ENCODE results near the gene DLX5.

DLX5 gene

GRCh38 chr7:96998744-96999143 is 25.9 kb downstream of the DLX5 start:
- no peak for DNase-seq (ENCODE audit: insufficient read length, low spot score)
- no peak for FAIRE-seq
- TF ChIP-seq PAX5 (IDR thresholded peaks at IDR 0.05; ENCODE audit: insufficient read depth, low read length, severe bottlenecking) (no peak), SPI1 (IDR thresholded peaks at IDR 0.05; ENCODE audit: low read depth, low read length) (no peak), POLR2AphosphoS5 (IDR thresholded peaks at IDR 0.05; ENCODE audit: low read depth, low read length) (no peak), TAF1 (IDR thresholded peaks at IDR 0.05; ENCODE audit: low read depth, low read length) (no peak), POLR2A (IDR thresholded peaks at IDR 0.05; ENCODE audit: low read depth, low read length) (no peak), POU2F2 (IDR thresholded peaks at IDR 0.05; ENCODE audit: low read depth, low read length) (no peak)

GRCh38 chr7:96998333-96998732 is 26.3 kb downstream of the DLX5 start:
- FAIRE-seq (no peak), DNase-seq (ENCODE audit: insufficient read length, low spot score) (no peak)
- TF ChIP-seq POLR2AphosphoS5 (IDR thresholded peaks at IDR 0.05; ENCODE audit: low read depth, low read length): no peak
- no peak for TF ChIP-seq POU2F2 (IDR thresholded peaks at IDR 0.05; ENCODE audit: low read depth, low read length)
- TF ChIP-seq PAX5 (IDR thresholded peaks at IDR 0.05; ENCODE audit: insufficient read depth, low read length, severe bottlenecking): no peak
- no peak for TF ChIP-seq SPI1 (IDR thresholded peaks at IDR 0.05; ENCODE audit: low read depth, low read length)
- TF ChIP-seq POLR2A (IDR thresholded peaks at IDR 0.05; ENCODE audit: low read depth, low read length): no peak
- no peak for TF ChIP-seq TAF1 (IDR thresholded peaks at IDR 0.05; ENCODE audit: low read depth, low read length)

- TF ChIP-seq SPI1 (IDR thresholded peaks at IDR 0.05; ENCODE audit: low read depth, low read length): no peak
- no peak for TF ChIP-seq PAX5 (IDR thresholded peaks at IDR 0.05; ENCODE audit: insufficient read depth, low read length, severe bottlenecking)
- no peak for FAIRE-seq
- no peak for DNase-seq (ENCODE audit: insufficient read length, low spot score)
Measured at GRCh38 chr7:96997512-96998032, 27.1 kb downstream of the DLX5 start.

GRCh38 chr7:96996958-96997511 is 27.6 kb downstream of the DLX5 start:
- TF ChIP-seq PAX5 (IDR thresholded peaks at IDR 0.05; ENCODE audit: insufficient read depth, low read length, severe bottlenecking) (no peak), POLR2AphosphoS5 (IDR thresholded peaks at IDR 0.05; ENCODE audit: low read depth, low read length) (no peak), SPI1 (IDR thresholded peaks at IDR 0.05; ENCODE audit: low read depth, low read length) (no peak), POU2F2 (IDR thresholded peaks at IDR 0.05; ENCODE audit: low read depth, low read length) (no peak), TAF1 (IDR thresholded peaks at IDR 0.05; ENCODE audit: low read depth, low read length) (no peak), POLR2A (IDR thresholded peaks at IDR 0.05; ENCODE audit: low read depth, low read length) (no peak)
- DNase-seq (ENCODE audit: insufficient read length, low spot score) (no peak), FAIRE-seq (no peak)

GRCh38 chr7:96996111-96996957 is 28.3 kb downstream of the DLX5 start:
- FAIRE-seq (no peak), DNase-seq (ENCODE audit: insufficient read length, low spot score) (no peak)
- TF ChIP-seq POLR2AphosphoS5 (IDR thresholded peaks at IDR 0.05; ENCODE audit: low read depth, low read length) (no peak), PAX5 (IDR thresholded peaks at IDR 0.05; ENCODE audit: insufficient read depth, low read length, severe bottlenecking) (no peak), SPI1 (IDR thresholded peaks at IDR 0.05; ENCODE audit: low read depth, low read length) (no peak), POLR2A (IDR thresholded peaks at IDR 0.05; ENCODE audit: low read depth, low read length) (no peak), TAF1 (IDR thresholded peaks at IDR 0.05; ENCODE audit: low read depth, low read length) (no peak), POU2F2 (IDR thresholded peaks at IDR 0.05; ENCODE audit: low read depth, low read length) (no peak)

- no peak for FAIRE-seq
- no peak for DNase-seq (ENCODE audit: insufficient read length, low spot score)
- TF ChIP-seq POU2F2 (IDR thresholded peaks at IDR 0.05; ENCODE audit: low read depth, low read length): no peak
- no peak for TF ChIP-seq SPI1 (IDR thresholded peaks at IDR 0.05; ENCODE audit: low read depth, low read length)
- no peak for TF ChIP-seq POLR2A (IDR thresholded peaks at IDR 0.05; ENCODE audit: low read depth, low read length)
- TF ChIP-seq POLR2AphosphoS5 (IDR thresholded peaks at IDR 0.05; ENCODE audit: low read depth, low read length): no peak
- TF ChIP-seq PAX5 (IDR thresholded peaks at IDR 0.05; ENCODE audit: insufficient read depth, low read length, severe bottlenecking): no peak
- no peak for TF ChIP-seq TAF1 (IDR thresholded peaks at IDR 0.05; ENCODE audit: low read depth, low read length)
Measured at GRCh38 chr7:96995406-96996110, 29.1 kb downstream of the DLX5 start.

- no peak for FAIRE-seq
- TF ChIP-seq SPI1 (IDR thresholded peaks at IDR 0.05; ENCODE audit: low read depth, low read length) (no peak), POLR2A (IDR thresholded peaks at IDR 0.05; ENCODE audit: low read depth, low read length) (no peak), PAX5 (IDR thresholded peaks at IDR 0.05; ENCODE audit: insufficient read depth, low read length, severe bottlenecking) (no peak), POU2F2 (IDR thresholded peaks at IDR 0.05; ENCODE audit: low read depth, low read length) (no peak), TAF1 (IDR thresholded peaks at IDR 0.05; ENCODE audit: low read depth, low read length) (no peak), POLR2AphosphoS5 (IDR thresholded peaks at IDR 0.05; ENCODE audit: low read depth, low read length) (no peak)
Measured at GRCh38 chr7:96993980-96994379, 30.7 kb downstream of the DLX5 start.

GRCh38 chr7:96993094-96993865 is 31.4 kb downstream of the DLX5 start:
- TF ChIP-seq POU2F2 (IDR thresholded peaks at IDR 0.05; ENCODE audit: low read depth, low read length) (no peak), PAX5 (IDR thresholded peaks at IDR 0.05; ENCODE audit: insufficient read depth, low read length, severe bottlenecking) (no peak), SPI1 (IDR thresholded peaks at IDR 0.05; ENCODE audit: low read depth, low read length) (no peak), POLR2AphosphoS5 (IDR thresholded peaks at IDR 0.05; ENCODE audit: low read depth, low read length) (no peak), TAF1 (IDR thresholded peaks at IDR 0.05; ENCODE audit: low read depth, low read length) (no peak), POLR2A (IDR thresholded peaks at IDR 0.05; ENCODE audit: low read depth, low read length) (no peak)
- FAIRE-seq (no peak), DNase-seq (ENCODE audit: insufficient read length, low spot score) (no peak)

More at GRCh38 chr7:96993980-96994379, 30.7 kb downstream of the DLX5 start:
- no peak for DNase-seq (ENCODE audit: insufficient read length, low spot score)
